ENCODE measurements around the gene CADM1.

The CADM1 gene

GRCh38 chr11:115398333-115399080 lies 105.7 kb downstream of the CADM1 start:
- DNase-seq (ENCODE audit: low spot score), result no peak

- no peak for DNase-seq (ENCODE audit: low spot score)
These were observed 107.7 kb downstream of the CADM1 start for GRCh38 chr11:115396533-115396932.

- DNase-seq (ENCODE audit: low spot score), result no peak
These were observed 110.3 kb downstream of the CADM1 start for GRCh38 chr11:115393950-115394349.

- DNase-seq (ENCODE audit: low spot score), result no peak
These were observed 112.6 kb downstream of the CADM1 start for GRCh38 chr11:115391598-115391997.

- DNase-seq (ENCODE audit: low spot score), result no peak
These were observed 113.1 kb downstream of the CADM1 start for GRCh38 chr11:115391160-115391559.

GRCh38 chr11:115390441-115390840 lies 113.8 kb downstream of the CADM1 start:
- DNase-seq (ENCODE audit: low spot score), result no peak

- DNase-seq (ENCODE audit: low spot score), result no peak
These were observed 114.4 kb downstream of the CADM1 start for GRCh38 chr11:115389790-115390189.

GRCh38 chr11:115385226-115385625 lies 119.0 kb downstream of the CADM1 start:
- DNase-seq (ENCODE audit: low spot score), result peak; percentile 30

- no peak for DNase-seq (ENCODE audit: low spot score)
These were observed 120.0 kb downstream of the CADM1 start for GRCh38 chr11:115384236-115384635.

GRCh38 chr11:115383431-115383830 lies 120.8 kb downstream of the CADM1 start:
- DNase-seq (ENCODE audit: low spot score), result no peak

GRCh38 chr11:115379528-115379927 lies 124.7 kb downstream of the CADM1 start:
- DNase-seq (ENCODE audit: low spot score), result no peak

GRCh38 chr11:115378557-115378956 lies 125.7 kb downstream of the CADM1 start:
- no peak for DNase-seq (ENCODE audit: low spot score)

- no peak for DNase-seq (ENCODE audit: low spot score)
These were observed 126.3 kb downstream of the CADM1 start for GRCh38 chr11:115377882-115378296.

- DNase-seq (ENCODE audit: low spot score), result no peak
These were observed 135.6 kb downstream of the CADM1 start for GRCh38 chr11:115368616-115369015.

GRCh38 chr11:115366826-115367225 lies 137.4 kb downstream of the CADM1 start:
- DNase-seq (ENCODE audit: low spot score), result peak; percentile 19

GRCh38 chr11:115365907-115366306 lies 138.3 kb downstream of the CADM1 start:
- no peak for DNase-seq (ENCODE audit: low spot score)

GRCh38 chr11:115364896-115365295 lies 139.3 kb downstream of the CADM1 start:
- DNase-seq (ENCODE audit: low spot score), result no peak

- DNase-seq (ENCODE audit: low spot score), result no peak
These were observed 140.3 kb downstream of the CADM1 start for GRCh38 chr11:115363921-115364320.

GRCh38 chr11:115363426-115363825 lies 140.8 kb downstream of the CADM1 start:
- DNase-seq (ENCODE audit: low spot score), result no peak

GRCh38 chr11:115362997-115363396 lies 141.2 kb downstream of the CADM1 start:
- no peak for DNase-seq (ENCODE audit: low spot score)

- no peak for DNase-seq (ENCODE audit: low spot score)
These were observed 143.2 kb downstream of the CADM1 start for GRCh38 chr11:115361025-115361424.

GRCh38 chr11:115360186-115360824 lies 143.9 kb downstream of the CADM1 start:
- DNase-seq (ENCODE audit: low spot score), result no peak

GRCh38 chr11:115357066-115357465 lies 147.1 kb downstream of the CADM1 start:
- DNase-seq (ENCODE audit: low spot score), result no peak

All from AG20443 (cell line).